Ascending aorta (tissue), 2 donors: ENCODE data around the gene FGR. TPM values are rescaled to one million over a fixed set of nuclear protein-coding genes. Genes with fewer than 3 reads are reported as not detected.

ENCODE experiments used
- DNase-seq, 2 donors: peaks; one replicate each; pipeline ENCODE4 v3.0.0-alpha.2; 2019; ENCODE audit warnings: low spot score in 2 of 2
- H3K27ac ChIP-seq, 2 donors: fragments of 200-600 bp; sonication (generic); one replicate each; pipeline ENCODE4 v1.5.1; 2016 to 2017; ENCODE audit warnings: mild to moderate bottlenecking in 1 of 2
- H3K27me3 ChIP-seq: fragments of 200-600 bp; sonication (generic); one replicate; pipeline ENCODE4 v1.5.1; 2017
- H3K36me3 ChIP-seq, 2 donors: fragments of 200-600 bp; sonication (generic); one replicate each; pipeline ENCODE4 v1.5.1; 2016
- H3K4me1 ChIP-seq, 2 donors: fragments of 200-600 bp; sonication (generic); one replicate each; pipeline ENCODE4 v1.5.1; 2016 to 2017; ENCODE audit warnings: mild to moderate bottlenecking in 1 of 2
- H3K4me3 ChIP-seq, 2 donors: fragments of 200-600 bp; sonication (generic); one replicate each; pipeline ENCODE4 v1.5.1; 2016 to 2017; ENCODE audit warnings: mild to moderate bottlenecking in 1 of 2
- H3K9me3 ChIP-seq, 2 donors: fragments of 200-600 bp; sonication (generic); one replicate each; pipeline ENCODE4 v1.5.1; 2016
- intact Hi-C: fragments of 100-400 bp; cut with DNase I; formaldehyde crosslinking; loops from one replicate; pipeline ENCODE4 v1.15.1; 2023
- total RNA-seq: library from RNA; depleted of rRNA; stranded (reverse); fragments of >200 nt; gene quantifications from one replicate; pipeline ENCODE4 v1.1.0, GENCODE V29; 2016
- TF ChIP-seq, protein P1 (sequence below), 3 experiments: fragments of 200-600 bp in 2 of 3; fragments of 450-650 bp in 1 of 3; sonication (generic) in 2 of 3; IDR thresholded peaks; one replicate each; pipeline ENCODE4 v1.5.1; 2016 to 2019; ENCODE audit warnings: antibody characterized with exemption in 3 of 3, mild to moderate bottlenecking in 1 of 3, moderate library complexity in 1 of 3

FGR gene
- total RNA-seq, 1 donor from 2014 or later: 10.4 TPM

- H3K4me1 ChIP-seq: peaks cover 34 to 44% of the 10 kb centered on the region in 2 donors
- peak overlapping the region; percentile 89 to 91 for H3K27ac ChIP-seq
- H3K36me3 ChIP-seq: no peaks in the 10 kb centered on the region
- peak overlapping the region; percentile 74 to 91 for H3K4me3 ChIP-seq
- intact Hi-C loops: loop anchor here (5.0 kb wide), 1 partner anchor 185 kb away; no protein-coding TSS in a partner anchor
- DNase-seq: peak in 1 of 2 donors; percentile 80
- no peaks in the 10 kb centered on the region for H3K27me3 ChIP-seq
- no peaks in the 10 kb centered on the region for H3K9me3 ChIP-seq
- TF ChIP-seq, protein P1, sequence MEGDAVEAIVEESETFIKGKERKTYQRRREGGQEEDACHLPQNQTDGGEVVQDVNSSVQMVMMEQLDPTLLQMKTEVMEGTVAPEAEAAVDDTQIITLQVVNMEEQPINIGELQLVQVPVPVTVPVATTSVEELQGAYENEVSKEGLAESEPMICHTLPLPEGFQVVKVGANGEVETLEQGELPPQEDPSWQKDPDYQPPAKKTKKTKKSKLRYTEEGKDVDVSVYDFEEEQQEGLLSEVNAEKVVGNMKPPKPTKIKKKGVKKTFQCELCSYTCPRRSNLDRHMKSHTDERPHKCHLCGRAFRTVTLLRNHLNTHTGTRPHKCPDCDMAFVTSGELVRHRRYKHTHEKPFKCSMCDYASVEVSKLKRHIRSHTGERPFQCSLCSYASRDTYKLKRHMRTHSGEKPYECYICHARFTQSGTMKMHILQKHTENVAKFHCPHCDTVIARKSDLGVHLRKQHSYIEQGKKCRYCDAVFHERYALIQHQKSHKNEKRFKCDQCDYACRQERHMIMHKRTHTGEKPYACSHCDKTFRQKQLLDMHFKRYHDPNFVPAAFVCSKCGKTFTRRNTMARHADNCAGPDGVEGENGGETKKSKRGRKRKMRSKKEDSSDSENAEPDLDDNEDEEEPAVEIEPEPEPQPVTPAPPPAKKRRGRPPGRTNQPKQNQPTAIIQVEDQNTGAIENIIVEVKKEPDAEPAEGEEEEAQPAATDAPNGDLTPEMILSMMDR (IDR thresholded peaks at IDR 0.05): peak in 1 of 3 experiments; percentile 9
Measured at GRCh38 chr1:27602462-27603308, 32.3 kb downstream of the FGR start.

DNA sequence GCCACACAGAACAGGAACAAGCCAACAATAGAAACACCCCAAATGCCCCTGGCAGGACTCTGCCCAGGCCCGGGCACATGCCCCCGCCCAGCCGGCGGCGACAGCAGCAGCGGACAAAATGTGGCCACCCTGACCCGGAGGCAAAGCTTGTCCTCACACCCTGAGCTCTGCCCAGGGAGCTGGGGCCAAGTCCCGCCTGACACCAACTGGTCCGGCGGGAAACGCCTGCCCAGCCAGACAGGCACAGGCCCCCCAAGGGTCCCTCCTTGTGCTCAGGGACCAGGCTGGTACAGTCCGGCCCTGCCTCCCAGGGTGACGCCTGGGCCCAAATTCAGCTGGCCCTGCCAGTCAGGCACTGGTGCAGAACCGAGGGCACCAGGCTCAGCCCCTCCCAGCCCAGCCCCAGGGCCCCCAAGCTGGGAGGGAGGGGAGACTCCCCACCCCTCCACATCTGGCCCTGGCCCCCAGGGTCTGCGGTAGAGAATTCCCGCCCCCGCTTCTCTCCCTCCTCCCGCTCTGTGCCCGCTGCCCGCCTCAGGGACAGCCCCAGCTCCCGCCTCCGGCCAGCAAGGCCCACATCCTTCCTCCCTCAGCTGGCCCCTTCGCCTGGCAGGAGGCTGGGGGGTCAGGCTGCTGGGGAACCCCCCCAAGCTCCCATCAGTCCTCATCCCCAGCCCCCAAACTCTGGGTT, 33.1 kb downstream of the FGR start:
- TF ChIP-seq, protein P1 (IDR thresholded peaks at IDR 0.05): no peak
- DNase-seq: peak in 1 of 2 donors; percentile 77
- Histone ChIP-seq H3K27ac (peak overlapping the region; percentile 89 to 91), H3K4me3 (peak overlapping the region; percentile 74 to 91), H3K36me3 (no peaks in the 10 kb centered on the region), H3K27me3 (no peaks in the 10 kb centered on the region), H3K9me3 (no peaks in the 10 kb centered on the region), H3K4me1 (peaks cover 38 to 51% of the 10 kb centered on the region in 2 donors)
- intact Hi-C loops: loop anchor here (5.0 kb wide), 1 partner anchor 185 kb away; no protein-coding TSS in a partner anchor

DNA sequence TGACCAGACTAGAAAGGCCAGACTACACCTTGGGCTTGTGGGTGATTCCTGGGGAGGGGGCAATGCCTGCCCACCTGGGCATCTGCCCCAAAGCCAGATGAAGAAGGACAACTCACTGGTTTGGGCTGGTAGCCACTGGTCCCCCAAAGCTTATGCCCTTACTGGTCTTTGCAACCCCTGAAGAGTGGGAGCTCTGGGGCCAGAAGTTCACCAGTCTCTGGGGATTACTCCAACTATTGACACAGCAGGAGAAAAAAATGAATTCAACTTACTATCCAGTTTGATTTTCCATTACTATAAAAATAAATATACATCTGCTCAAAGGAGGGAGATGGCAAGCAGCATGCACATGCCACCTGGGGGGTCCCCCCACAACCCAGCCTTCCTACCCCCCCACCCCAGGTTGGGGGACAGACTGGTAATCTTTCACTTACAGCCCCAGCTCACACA, 33.6 kb downstream of the FGR start:
- peaks cover 38 to 57% of the 10 kb centered on the region in 2 donors for H3K4me1 ChIP-seq

GRCh38 chr1:27600498-27601175, 34.3 kb downstream of the FGR start:
- no peak for DNase-seq
- peaks cover 41 to 60% of the 10 kb centered on the region in 2 donors for H3K4me1 ChIP-seq
- H3K9me3 ChIP-seq: no peaks in the 10 kb centered on the region
- TF ChIP-seq, protein P1 (IDR thresholded peaks at IDR 0.05): peak in 1 of 3 experiments; percentile 17
- H3K27me3 ChIP-seq: no peaks in the 10 kb centered on the region
- peak overlapping the region; percentile 89 to 91 for H3K27ac ChIP-seq
- no peaks in the 10 kb centered on the region for H3K36me3 ChIP-seq
- intact Hi-C loops: loop anchor here (5.0 kb wide), 1 partner anchor 183 kb away; no protein-coding TSS in a partner anchor
- H3K4me3 ChIP-seq: peak overlapping the region in 1 of 2 donors; percentile 74

More for the DNA sequence above, 33.6 kb downstream of the FGR start:
- no peaks in the 10 kb centered on the region for H3K27me3 ChIP-seq
- peak overlapping the region; percentile 89 to 91 for H3K27ac ChIP-seq
- TF ChIP-seq, protein P1 (IDR thresholded peaks at IDR 0.05): no peak
- H3K4me3 ChIP-seq: peak overlapping the region; percentile 74 to 91
- no peaks in the 10 kb centered on the region for H3K9me3 ChIP-seq
- no peak for DNase-seq
- intact Hi-C loops: loop anchor here (5.0 kb wide), 1 partner anchor 184 kb away; no protein-coding TSS in a partner anchor
- no peaks in the 10 kb centered on the region for H3K36me3 ChIP-seq
